Rectal smooth muscle tissue (tissue), 1 donor: ENCODE data around the gene ANO6.
"Not testable (repeated sequence)": the region's sequence is repeated elsewhere in the genome, so short reads cannot be mapped to it uniquely, and the experiment has no call there.

ENCODE experiments used
- H3K27ac ChIP-seq: one replicate; pipeline ENCODE4 v1.7.0; 2013; ENCODE audit warnings: low read depth, low read length, inconsistent platforms
- H3K27me3 ChIP-seq: one replicate; pipeline ENCODE4 v1.7.0; 2013; ENCODE audit warnings: low read length; ENCODE audit not compliant: control insufficient read depth, insufficient read depth
- H3K36me3 ChIP-seq: one replicate; pipeline ENCODE4 v1.7.0; 2013; ENCODE audit warnings: low read length; ENCODE audit not compliant: control insufficient read depth, insufficient read depth
- H3K4me1 ChIP-seq: one replicate; pipeline ENCODE4 v1.7.0; 2013; ENCODE audit warnings: low read length; ENCODE audit not compliant: control insufficient read depth, insufficient read depth
- H3K4me3 ChIP-seq: one replicate; pipeline ENCODE4 v1.7.0; 2013; ENCODE audit warnings: low read length
- H3K9ac ChIP-seq: one replicate; pipeline ENCODE4 v1.7.0; 2013; ENCODE audit warnings: low read length

ANO6 gene

GRCh38 chr12:45298721-45299692 lies 83.1 kb downstream of the ANO6 start:
- H3K9ac ChIP-seq = no peak overlapping the region
- H3K4me3 ChIP-seq = no peak overlapping the region
- no peaks in the 10 kb centered on the region for H3K27me3 ChIP-seq
- peaks cover 17% of the 10 kb centered on the region for H3K4me1 ChIP-seq
- H3K27ac ChIP-seq = peak overlapping the region; percentile 49
- H3K36me3 ChIP-seq = peaks cover 2% of the 10 kb centered on the region

- H3K27ac ChIP-seq = no peak overlapping the region
- peaks cover 32% of the 10 kb centered on the region for H3K4me1 ChIP-seq
Observed at GRCh38 chr12:45302621-45303369, 86.9 kb downstream of the ANO6 start.

GRCh38 chr12:45303945-45304344 lies 88.0 kb downstream of the ANO6 start:
- peaks cover 25% of the 10 kb centered on the region for H3K4me1 ChIP-seq
- H3K9ac ChIP-seq = no peak overlapping the region
- no peaks in the 10 kb centered on the region for H3K27me3 ChIP-seq
- H3K36me3 ChIP-seq = peaks cover 2% of the 10 kb centered on the region
- H3K4me3 ChIP-seq = no peak overlapping the region
- H3K27ac ChIP-seq = peak overlapping the region; percentile 35

More at GRCh38 chr12:45302621-45303369, 86.9 kb downstream of the ANO6 start:
- Histone ChIP-seq H3K4me3 (no peak overlapping the region), H3K36me3 (peaks cover 2% of the 10 kb centered on the region), H3K27me3 (no peaks in the 10 kb centered on the region), H3K9ac (no peak overlapping the region)

GRCh38 chr12:45304514-45305178 lies 88.8 kb downstream of the ANO6 start:
- peaks cover 21% of the 10 kb centered on the region for H3K4me1 ChIP-seq
- H3K27me3 ChIP-seq = no peaks in the 10 kb centered on the region
- no peak overlapping the region for H3K4me3 ChIP-seq
- no peak overlapping the region for H3K9ac ChIP-seq
- peaks cover 2% of the 10 kb centered on the region for H3K36me3 ChIP-seq
- H3K27ac ChIP-seq = peak overlapping the region; percentile 35

- no peak overlapping the region for H3K9ac ChIP-seq
- no peak overlapping the region for H3K4me3 ChIP-seq
- H3K27me3 ChIP-seq = no peaks in the 10 kb centered on the region
- H3K4me1 ChIP-seq = peaks cover 21% of the 10 kb centered on the region
- peaks cover 2% of the 10 kb centered on the region for H3K36me3 ChIP-seq
- H3K27ac ChIP-seq = peak overlapping the region; percentile 27
Observed at GRCh38 chr12:45305907-45306306, 90.0 kb downstream of the ANO6 start.

GRCh38 chr12:45309836-45310626 lies 94.1 kb downstream of the ANO6 start:
- H3K27ac ChIP-seq = peak overlapping the region; percentile 51
- H3K36me3 ChIP-seq = no peaks in the 10 kb centered on the region
- H3K9ac ChIP-seq = no peak overlapping the region
- no peak overlapping the region for H3K4me3 ChIP-seq
- peaks cover 9% of the 10 kb centered on the region for H3K4me1 ChIP-seq
- H3K27me3 ChIP-seq = no peaks in the 10 kb centered on the region

- Histone ChIP-seq H3K9ac (no peak overlapping the region), H3K36me3 (peaks cover 3% of the 10 kb centered on the region), H3K27me3 (no peaks in the 10 kb centered on the region), H3K27ac (peak overlapping the region; percentile 51), H3K4me3 (no peak overlapping the region), H3K4me1 (peaks cover 4% of the 10 kb centered on the region)
Observed at GRCh38 chr12:45310627-45310968, 94.7 kb downstream of the ANO6 start.

GRCh38 chr12:45312012-45312411 lies 96.1 kb downstream of the ANO6 start:
- Histone ChIP-seq H3K27ac (no peak overlapping the region), H3K4me1 (no peaks in the 10 kb centered on the region), H3K27me3 (no peaks in the 10 kb centered on the region)

GRCh38 chr12:45314770-45315169 lies 98.9 kb downstream of the ANO6 start:
- H3K27me3 ChIP-seq = no peaks in the 10 kb centered on the region

More at GRCh38 chr12:45312012-45312411, 96.1 kb downstream of the ANO6 start:
- Histone ChIP-seq H3K4me3 (no peak overlapping the region), H3K9ac (no peak overlapping the region), H3K36me3 (peaks cover 3% of the 10 kb centered on the region)

GRCh38 chr12:45315462-45315861 lies 99.6 kb downstream of the ANO6 start:
- Histone ChIP-seq H3K4me1 (no peaks in the 10 kb centered on the region), H3K9ac (no peak overlapping the region), H3K27me3 (no peaks in the 10 kb centered on the region), H3K4me3 (no peak overlapping the region), H3K36me3 (peaks cover 3% of the 10 kb centered on the region), H3K27ac (no peak overlapping the region)

More at GRCh38 chr12:45314770-45315169, 98.9 kb downstream of the ANO6 start:
- no peak overlapping the region for H3K9ac ChIP-seq
- peaks cover 3% of the 10 kb centered on the region for H3K36me3 ChIP-seq
- no peaks in the 10 kb centered on the region for H3K4me1 ChIP-seq
- H3K4me3 ChIP-seq = no peak overlapping the region
- H3K27ac ChIP-seq = no peak overlapping the region

- H3K27me3 ChIP-seq, H3K4me1 ChIP-seq, H3K9ac ChIP-seq, H3K4me3 ChIP-seq, H3K27ac ChIP-seq, H3K36me3 ChIP-seq: not testable (repeated sequence)
Observed at GRCh38 chr12:45317261-45317660, 101.4 kb downstream of the ANO6 start.
